IPS-20b (cell line): Measurements from ENCODE around the gene TMEM94.

Experiments used
- H3K27ac ChIP-seq: one replicate; pipeline ENCODE4 v1.5.1; 2013; ENCODE audit warnings: low read length
- H3K27me3 ChIP-seq: 2 replicates; pipeline ENCODE4 v1.6.1; 2013; ENCODE audit warnings: mild to moderate bottlenecking, low read length, inconsistent platforms; ENCODE audit not compliant: insufficient read depth
- H3K36me3 ChIP-seq: 2 replicates; pipeline ENCODE4 v1.6.1; 2013; ENCODE audit warnings: low read depth, mild to moderate bottlenecking, inconsistent platforms, low read length, moderate library complexity; ENCODE audit not compliant: insufficient read depth
- H3K4me1 ChIP-seq: 2 replicates; pipeline ENCODE4 v1.6.1; 2013; ENCODE audit warnings: mild to moderate bottlenecking, control low read depth, inconsistent platforms, low read length, moderate library complexity; ENCODE audit not compliant: insufficient read depth
- H3K4me3 ChIP-seq: 2 replicates; pipeline ENCODE4 v1.5.1; 2013; ENCODE audit warnings: mild to moderate bottlenecking, low read length, inconsistent platforms
- H3K9ac ChIP-seq: 2 replicates; pipeline ENCODE4 v1.6.1; 2013; ENCODE audit warnings: low read depth, mild to moderate bottlenecking, inconsistent platforms, low read length, moderate library complexity
- H3K9me3 ChIP-seq: 2 replicates; pipeline ENCODE4 v1.6.1; 2013; ENCODE audit warnings: mild to moderate bottlenecking, low read depth, low read length, inconsistent platforms; ENCODE audit not compliant: insufficient read depth

Gene TMEM94

GRCh38 chr17:75509528-75510258, 53.3 kb downstream of the TMEM94 start:
- Histone ChIP-seq H3K4me3 (no peak overlapping the region), H3K27me3 (no peaks in the 10 kb centered on the region), H3K9ac (no peak overlapping the region), H3K36me3 (peaks cover 45% of the 10 kb centered on the region), H3K27ac (no peak overlapping the region), H3K9me3 (no peaks in the 10 kb centered on the region), H3K4me1 (no peaks in the 10 kb centered on the region; the same call in 1 of the 2 replicates)

- Histone ChIP-seq H3K27me3 (no peaks in the 10 kb centered on the region), H3K4me1 (no peaks in the 10 kb centered on the region; the same call in 1 of the 2 replicates), H3K4me3 (no peak overlapping the region), H3K36me3 (peaks cover 30% of the 10 kb centered on the region; the same call in 1 of the 2 replicates), H3K27ac (no peak overlapping the region), H3K9me3 (no peaks in the 10 kb centered on the region), H3K9ac (no peak overlapping the region)
Observed at GRCh38 chr17:75511270-75511609, 54.8 kb downstream of the TMEM94 start.

- no peak overlapping the region for H3K4me3 ChIP-seq
Observed at GRCh38 chr17:75511610-75512575, 55.5 kb downstream of the TMEM94 start.

GRCh38 chr17:75512926-75513640, 56.6 kb downstream of the TMEM94 start:
- no peaks in the 10 kb centered on the region; the same call in 1 of the 2 replicates for H3K4me1 ChIP-seq
- no peaks in the 10 kb centered on the region for H3K9me3 ChIP-seq
- H3K9ac ChIP-seq, result no peak overlapping the region
- peaks cover 20% of the 10 kb centered on the region; the same call in 1 of the 2 replicates for H3K36me3 ChIP-seq
- H3K4me3 ChIP-seq, result no peak overlapping the region
- H3K27me3 ChIP-seq, result no peaks in the 10 kb centered on the region
- no peak overlapping the region for H3K27ac ChIP-seq

More at GRCh38 chr17:75511610-75512575, 55.5 kb downstream of the TMEM94 start:
- H3K36me3 ChIP-seq, result peaks cover 25% of the 10 kb centered on the region; the same call in 1 of the 2 replicates
- H3K9me3 ChIP-seq, result no peaks in the 10 kb centered on the region
- no peak overlapping the region for H3K9ac ChIP-seq
- H3K4me1 ChIP-seq, result no peaks in the 10 kb centered on the region; the same call in 1 of the 2 replicates
- no peaks in the 10 kb centered on the region for H3K27me3 ChIP-seq
- H3K27ac ChIP-seq, result no peak overlapping the region

- Histone ChIP-seq H3K9ac (no peak overlapping the region; the same call in 1 of the 2 replicates), H3K9me3 (no peaks in the 10 kb centered on the region), H3K27ac (no peak overlapping the region), H3K4me1 (no peaks in the 10 kb centered on the region; the same call in 1 of the 2 replicates), H3K4me3 (no peak overlapping the region), H3K27me3 (no peaks in the 10 kb centered on the region), H3K36me3 (peaks cover 22% of the 10 kb centered on the region; the same call in 1 of the 2 replicates)
Observed at GRCh38 chr17:75513641-75514000, 57.2 kb downstream of the TMEM94 start.

GRCh38 chr17:75514299-75514918, 58.0 kb downstream of the TMEM94 start:
- Histone ChIP-seq H3K4me3 (peak overlapping the region; percentile 91), H3K36me3 (peaks cover 27% of the 10 kb centered on the region; the same call in 1 of the 2 replicates), H3K27me3 (no peaks in the 10 kb centered on the region), H3K27ac (peak overlapping the region; percentile 71), H3K9ac (peak overlapping the region; percentile 84), H3K4me1 (no peaks in the 10 kb centered on the region), H3K9me3 (no peaks in the 10 kb centered on the region)

- Histone ChIP-seq H3K27me3 (no peaks in the 10 kb centered on the region), H3K36me3 (peaks cover 31% of the 10 kb centered on the region; the same call in 1 of the 2 replicates), H3K9me3 (no peaks in the 10 kb centered on the region), H3K4me3 (peak overlapping the region; percentile 91), H3K9ac (peak overlapping the region; percentile 84), H3K27ac (peak overlapping the region; percentile 71), H3K4me1 (no peaks in the 10 kb centered on the region)
Observed at GRCh38 chr17:75514919-75515495, 58.6 kb downstream of the TMEM94 start.

- Histone ChIP-seq H3K9me3 (no peaks in the 10 kb centered on the region), H3K9ac (peak within 1 kb of the TSS; percentile 84), H3K36me3 (peaks cover 29% of the 10 kb centered on the region; the same call in 1 of the 2 replicates), H3K4me1 (no peaks in the 10 kb centered on the region), H3K27ac (peak within 1 kb of the TSS; percentile 71), H3K27me3 (no peaks in the 10 kb centered on the region), H3K4me3 (peak within 1 kb of the TSS; percentile 91)
Observed at GRCh38 chr17:75515496-75516254, 59.2 kb downstream of the TMEM94 start, which contains the start of gene CASKIN2. Gene CASKIN2 (minus strand): TSS chr17:75515537. CDS start chr17:75513804, 1,733 bp downstream.

GRCh38 chr17:75516255-75516618, 59.8 kb downstream of the TMEM94 start, which contains the start of gene TSEN54:
Gene TSEN54 (plus strand): TSS chr17:75516528. CDS start chr17:75516561, 33 bp downstream.
- Histone ChIP-seq H3K27me3 (no peaks in the 10 kb centered on the region), H3K4me3 (peak within 1 kb of the TSS; percentile 91), H3K36me3 (peaks cover 30% of the 10 kb centered on the region; the same call in 1 of the 2 replicates), H3K9ac (peak within 1 kb of the TSS; percentile 84; the same call in 1 of the 2 replicates), H3K27ac (no peak within 1 kb of the TSS), H3K4me1 (no peaks in the 10 kb centered on the region), H3K9me3 (no peaks in the 10 kb centered on the region)
